NCI-H1092 treated with DMSO at 0.1 percent for 48 hours (cell line): ENCODE data around the gene CAMKMT.
A peak's percentile ranks its signal among the peaks of the same experiment; 100 is the strongest.

Experiments
- DNase-seq: peaks from one replicate; lab custom pipeline; 2025; lab: John Stamatoyannopoulos, UW

The CAMKMT gene

GRCh38 chr2:44772131-44772530, 410.4 kb downstream of the CAMKMT start:
- DNase-seq, result peak; percentile 80

GRCh38 chr2:44772669-44773378, 411.1 kb downstream of the CAMKMT start:
- DNase-seq, result peak; percentile 84

- DNase-seq, result peak; percentile 57
Measured at GRCh38 chr2:44774826-44775492, 413.2 kb downstream of the CAMKMT start.

DNA sequence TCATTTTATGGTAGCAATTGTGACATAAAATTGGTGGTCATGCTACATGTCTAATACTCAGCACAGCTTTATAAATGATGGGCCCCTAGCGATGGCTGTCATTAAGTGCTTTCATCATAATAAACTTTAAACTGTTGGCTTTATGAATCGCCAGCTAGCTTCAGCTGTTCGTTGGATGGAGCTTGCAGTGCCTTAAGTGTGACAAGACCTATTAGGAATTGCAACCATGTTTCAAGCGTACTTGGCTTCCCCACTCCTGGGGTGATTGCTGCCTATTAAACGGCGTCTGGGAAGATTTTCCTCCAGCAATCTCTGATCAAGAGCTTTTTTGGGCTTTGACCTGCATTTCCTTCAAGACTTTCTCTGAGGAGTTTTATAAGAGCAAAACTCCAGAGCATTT, 415.3 kb downstream of the CAMKMT start:
- peak; percentile 61 for DNase-seq

DNA sequence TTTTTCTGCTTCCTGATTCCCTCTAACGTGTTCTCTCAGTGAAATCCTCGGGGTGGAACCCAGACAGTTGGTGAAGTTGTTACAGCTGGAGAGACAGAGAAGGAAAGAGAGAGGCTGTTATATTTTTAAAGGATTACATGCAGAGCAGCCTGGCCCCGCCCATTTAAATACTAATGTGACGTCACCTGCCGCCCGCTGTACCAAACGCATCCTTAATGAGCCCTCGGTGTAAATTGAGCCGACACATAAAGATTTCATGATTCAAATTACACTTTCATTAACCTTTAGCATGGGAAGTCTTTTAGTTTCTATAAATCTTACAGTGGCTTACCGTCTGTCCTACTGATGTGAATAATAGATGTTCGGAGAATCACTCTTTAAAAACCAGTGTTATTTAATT, 415.8 kb downstream of the CAMKMT start:
- peak; percentile 62 for DNase-seq

DNA sequence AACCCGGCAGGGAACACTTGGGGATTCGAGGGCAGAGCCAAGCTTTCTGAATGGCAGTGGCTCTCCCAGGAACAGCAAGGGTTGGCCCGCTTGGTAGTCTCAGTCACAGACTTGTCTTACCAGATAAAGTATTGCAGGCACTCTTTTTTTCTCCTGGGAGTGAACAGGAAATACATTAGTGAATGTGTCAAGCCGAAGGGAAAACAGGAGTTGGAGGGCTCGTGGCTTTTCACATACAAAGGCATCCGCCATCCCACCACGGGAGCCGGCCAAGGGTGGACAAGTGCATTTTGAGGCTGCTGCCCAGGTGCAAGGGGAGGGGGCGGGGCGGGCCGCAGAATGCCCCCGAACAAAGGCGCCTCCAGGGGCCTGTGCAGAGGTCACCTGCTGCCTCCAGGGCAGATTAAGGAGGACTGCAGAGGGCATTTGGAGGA, 416.5 kb downstream of the CAMKMT start:
- peak; percentile 43 for DNase-seq

DNA sequence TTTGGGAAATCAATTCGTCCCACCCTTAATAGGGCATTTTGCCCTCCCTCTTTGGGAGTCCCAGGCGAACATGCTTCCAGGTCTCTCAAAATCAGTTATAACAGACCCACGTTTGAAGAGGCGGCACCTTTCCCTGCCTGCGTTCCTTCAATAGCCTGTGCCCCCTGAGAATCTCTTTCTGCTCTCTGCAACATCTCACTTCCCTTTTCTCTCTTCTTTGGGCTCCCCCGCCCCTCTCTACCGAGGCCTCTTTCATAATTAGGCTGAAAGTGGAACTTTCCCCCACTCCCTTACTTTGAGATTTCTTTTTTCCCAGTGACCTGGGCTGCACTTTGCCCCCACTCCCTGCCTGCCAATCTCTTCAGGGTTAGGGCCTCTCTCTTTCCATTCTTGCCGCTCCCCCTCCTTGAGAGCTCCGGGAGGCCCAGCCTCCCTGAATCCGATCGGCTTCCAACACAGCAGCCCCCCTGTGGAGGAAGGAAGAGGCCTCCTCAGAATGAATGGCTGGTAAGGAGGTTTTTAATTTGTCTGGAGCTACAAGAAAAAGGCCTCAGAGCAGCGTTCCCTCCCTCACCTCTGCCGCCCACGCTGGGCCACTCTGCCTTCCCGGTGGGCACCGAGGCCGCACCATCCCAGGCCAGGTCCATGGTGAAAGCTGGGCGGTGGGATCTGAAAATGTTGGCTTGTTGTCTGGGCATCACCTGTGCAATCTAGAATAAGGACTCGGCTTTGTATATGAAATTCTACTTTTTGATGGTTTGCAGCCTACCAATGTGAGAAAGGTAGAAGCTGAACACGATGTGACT, 417.1 kb downstream of the CAMKMT start:
- no peak for DNase-seq

- DNase-seq, result no peak
Measured at GRCh38 chr2:44779793-44780192, 418.0 kb downstream of the CAMKMT start.

- no peak for DNase-seq
Measured at GRCh38 chr2:44780406-44780805, 418.7 kb downstream of the CAMKMT start.

DNA sequence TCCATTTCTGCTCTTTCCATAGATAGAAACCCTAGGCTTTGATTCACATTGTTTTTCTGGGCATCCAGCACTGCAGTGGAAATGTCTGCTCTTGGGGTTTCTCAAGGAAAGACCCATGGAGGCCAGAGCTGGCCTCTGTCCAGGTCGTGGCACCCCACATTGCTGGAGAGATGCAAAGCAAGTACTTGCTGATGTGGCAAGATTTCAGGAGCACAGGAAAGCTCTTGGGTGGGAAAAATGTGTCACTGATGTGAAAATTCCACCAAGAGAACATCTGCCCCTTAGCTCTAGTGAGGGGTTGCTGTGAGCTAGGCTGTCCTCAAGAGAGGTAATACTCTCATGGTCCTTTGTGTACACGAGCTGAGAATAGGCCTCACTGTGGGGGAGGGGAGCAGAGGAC, 423.7 kb downstream of the CAMKMT start:
- no peak for DNase-seq

- DNase-seq, result no peak
Measured at GRCh38 chr2:44786045-44786816, 424.5 kb downstream of the CAMKMT start.

- no peak for DNase-seq
Measured at GRCh38 chr2:44786817-44787214, 425.1 kb downstream of the CAMKMT start.

DNA sequence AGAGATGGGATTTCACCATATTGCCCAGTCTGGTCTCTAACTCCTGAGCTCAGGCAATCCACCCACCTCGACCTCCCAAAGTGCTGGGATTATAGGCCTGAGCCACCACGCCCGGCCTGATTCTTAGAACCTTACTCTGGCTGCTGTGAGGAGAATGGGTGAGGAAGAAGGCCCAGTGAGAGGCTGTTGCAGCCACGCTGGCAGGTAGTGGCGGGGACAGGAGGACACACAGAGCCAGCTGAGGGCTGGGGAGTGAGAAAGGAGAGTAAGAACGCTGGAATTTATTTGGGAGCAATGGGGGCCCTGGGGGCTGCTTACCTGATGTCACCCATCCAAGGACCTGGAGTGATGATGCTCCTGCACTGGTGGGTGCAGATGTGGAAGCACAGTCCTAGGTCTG, 425.9 kb downstream of the CAMKMT start:
- no peak for DNase-seq

DNA sequence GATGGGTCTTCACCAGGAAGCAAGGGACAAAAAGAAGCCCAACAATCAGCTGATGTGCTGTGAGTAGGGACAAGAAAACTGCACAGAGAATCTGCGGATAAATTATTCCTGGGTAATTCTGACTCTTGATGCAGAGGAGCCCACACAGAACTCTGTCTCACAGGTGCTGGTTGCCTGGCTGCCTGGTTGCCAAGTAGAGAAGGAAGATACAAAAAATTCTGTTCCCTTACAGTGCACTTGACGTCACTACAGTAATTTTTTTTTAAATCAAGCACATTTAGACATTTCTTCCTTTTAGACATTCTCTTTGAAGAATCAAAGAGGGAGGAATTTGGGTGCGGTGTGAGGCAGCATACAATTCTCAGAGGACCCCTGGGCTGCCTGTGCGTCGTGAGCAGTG, 427.7 kb downstream of the CAMKMT start:
- DNase-seq, result no peak

DNA sequence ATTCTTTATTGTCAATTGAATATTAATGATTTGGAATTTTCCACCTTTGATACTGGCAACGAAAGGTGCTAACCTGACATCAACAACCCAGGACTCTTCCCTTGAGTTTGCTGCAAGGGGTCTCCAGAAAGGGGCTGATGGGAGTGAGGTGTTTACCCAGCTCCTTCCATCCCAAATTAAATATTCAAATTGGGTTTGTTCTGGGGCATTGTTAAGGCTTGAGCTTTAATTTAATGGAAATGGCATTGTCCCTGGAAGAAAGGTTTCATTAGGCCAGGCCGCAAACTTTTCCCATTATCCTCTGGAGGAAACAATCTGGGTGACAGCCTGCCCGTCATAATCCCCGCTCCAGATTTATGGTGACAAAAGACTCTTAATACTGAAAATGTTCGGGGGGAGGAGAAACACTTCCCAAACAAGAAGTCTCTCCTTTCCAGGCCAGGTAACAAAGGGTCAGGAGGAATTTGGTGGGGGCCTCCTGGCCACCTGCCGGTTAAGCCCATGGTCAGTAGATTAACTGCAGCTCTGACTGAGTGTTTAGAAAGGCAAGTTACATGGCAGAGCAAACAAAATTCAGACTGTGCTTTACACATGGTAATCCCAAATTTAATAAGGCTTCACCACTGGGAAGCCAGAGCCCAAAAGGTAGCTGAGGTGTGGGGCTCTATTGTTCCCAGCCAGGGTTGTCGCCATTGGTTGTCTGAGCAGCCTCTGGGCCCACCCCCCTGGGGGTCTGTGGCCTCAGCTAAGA, 428.4 kb downstream of the CAMKMT start:
- no peak for DNase-seq

DNA sequence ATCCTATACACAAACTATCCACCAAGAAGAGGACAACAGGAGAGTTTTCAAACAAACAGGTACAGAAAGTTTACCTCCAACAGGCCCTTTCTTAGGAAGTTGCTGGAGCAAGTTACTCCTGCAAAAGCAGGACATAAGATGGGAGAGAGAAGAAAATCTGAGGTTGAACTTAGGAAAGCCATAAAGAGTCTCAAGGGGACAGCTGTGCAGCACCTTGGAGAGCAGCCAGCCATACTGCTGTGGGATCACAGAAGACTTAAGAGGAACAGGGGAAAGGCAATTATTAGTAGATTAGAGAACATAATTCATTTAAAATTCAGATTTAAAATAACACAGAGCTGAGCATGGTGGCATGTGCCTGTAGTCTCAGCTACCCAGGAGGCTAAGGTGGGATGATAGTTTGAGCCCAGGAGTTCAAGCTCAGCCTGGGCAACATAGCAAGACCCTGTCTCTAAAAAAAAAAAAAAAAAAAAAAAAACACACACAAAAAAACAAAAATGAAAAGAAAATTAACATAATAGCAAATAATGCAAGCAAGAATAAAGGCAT, 431.6 kb downstream of the CAMKMT start:
- DNase-seq, result no peak

GRCh38 chr2:44796771-44797170, 435.0 kb downstream of the CAMKMT start:
- DNase-seq, result no peak

- no peak for DNase-seq
Measured at GRCh38 chr2:44798139-44798659, 436.5 kb downstream of the CAMKMT start.

DNA sequence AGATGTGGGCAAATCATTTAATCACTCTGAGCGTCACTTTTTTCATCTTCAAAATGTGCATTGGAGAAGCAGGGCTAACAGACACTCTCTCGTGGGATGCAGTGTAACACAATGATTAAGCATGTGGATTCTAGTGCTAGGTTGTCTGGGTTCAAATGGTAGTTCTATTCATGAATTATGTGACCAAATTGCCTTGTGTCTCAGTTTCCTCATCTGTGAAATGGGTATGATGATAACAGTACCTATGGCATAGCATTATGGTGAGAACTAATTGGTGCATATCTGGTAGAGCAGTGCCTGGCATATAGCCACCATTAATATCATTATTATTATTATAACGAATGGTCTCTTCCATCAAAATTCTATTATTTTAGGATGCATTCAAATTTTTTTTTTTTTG, 437.4 kb downstream of the CAMKMT start:
- DNase-seq, result no peak

- DNase-seq, result no peak
Measured at GRCh38 chr2:44799754-44800153, 438.0 kb downstream of the CAMKMT start.

- no peak for DNase-seq
Measured at GRCh38 chr2:44801289-44801840, 439.6 kb downstream of the CAMKMT start.
